ENCODE measurements around the gene PLEKHG5.

- TF ChIP-seq, protein P1, sequence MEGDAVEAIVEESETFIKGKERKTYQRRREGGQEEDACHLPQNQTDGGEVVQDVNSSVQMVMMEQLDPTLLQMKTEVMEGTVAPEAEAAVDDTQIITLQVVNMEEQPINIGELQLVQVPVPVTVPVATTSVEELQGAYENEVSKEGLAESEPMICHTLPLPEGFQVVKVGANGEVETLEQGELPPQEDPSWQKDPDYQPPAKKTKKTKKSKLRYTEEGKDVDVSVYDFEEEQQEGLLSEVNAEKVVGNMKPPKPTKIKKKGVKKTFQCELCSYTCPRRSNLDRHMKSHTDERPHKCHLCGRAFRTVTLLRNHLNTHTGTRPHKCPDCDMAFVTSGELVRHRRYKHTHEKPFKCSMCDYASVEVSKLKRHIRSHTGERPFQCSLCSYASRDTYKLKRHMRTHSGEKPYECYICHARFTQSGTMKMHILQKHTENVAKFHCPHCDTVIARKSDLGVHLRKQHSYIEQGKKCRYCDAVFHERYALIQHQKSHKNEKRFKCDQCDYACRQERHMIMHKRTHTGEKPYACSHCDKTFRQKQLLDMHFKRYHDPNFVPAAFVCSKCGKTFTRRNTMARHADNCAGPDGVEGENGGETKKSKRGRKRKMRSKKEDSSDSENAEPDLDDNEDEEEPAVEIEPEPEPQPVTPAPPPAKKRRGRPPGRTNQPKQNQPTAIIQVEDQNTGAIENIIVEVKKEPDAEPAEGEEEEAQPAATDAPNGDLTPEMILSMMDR (IDR thresholded peaks at IDR 0.05) = no peak
- peak in 1 of 4 donors; percentile 13 for TF ChIP-seq POLR2A (IDR thresholded peaks at IDR 0.05)
Measured at GRCh38 chr1:6471970-6472368, 19.5 kb downstream of the PLEKHG5 start.

Measured in esophagus squamous epithelium (tissue), 4 donors.